Colonic mucosa (tissue), 4 donors: ENCODE results near the gene HYDIN. TPM values are rescaled to one million over a fixed set of nuclear protein-coding genes. Genes with fewer than 3 reads are reported as not detected.

Experiments used
- DNase-seq: peaks from one replicate; pipeline ENCODE4 v3.0.0-alpha.2; 2020
- H3K27ac ChIP-seq: fragments of 200-600 bp; one replicate; pipeline ENCODE4 v1.8.0; 2021
- H3K27me3 ChIP-seq: fragments of 200-600 bp; one replicate; pipeline ENCODE4 v1.8.0; 2021
- H3K36me3 ChIP-seq: fragments of 200-600 bp; one replicate; pipeline ENCODE4 v1.8.0; 2021
- H3K4me1 ChIP-seq: fragments of 200-600 bp; one replicate; pipeline ENCODE4 v1.8.0; 2021; ENCODE audit warnings: mild to moderate bottlenecking
- H3K4me3 ChIP-seq: fragments of 200-600 bp; one replicate; pipeline ENCODE4 v1.8.0; 2021
- H3K9ac ChIP-seq, 2 donors: one replicate each; pipeline ENCODE4 v1.7.0; 2013; ENCODE audit warnings: control low read depth in 2 of 2, low read depth in 2 of 2, low read length in 2 of 2
- H3K9me3 ChIP-seq: fragments of 200-600 bp; one replicate; pipeline ENCODE4 v1.8.0; 2021
- intact Hi-C: fragments of 100-400 bp; cut with DNase I; formaldehyde crosslinking; loops from one replicate; pipeline ENCODE4 v1.14.1; 2022
- total RNA-seq, 2 donors: library from RNA; stranded (reverse); fragmentation: NEBNext Ultra II Directional in 1 of 2; extraction: Animal tissue kit (Norgen Biotek cat#: 25700) in 1 of 2; gene quantifications; one replicate each; pipeline ENCODE4 v1.2.1, GENCODE V29; 2021
- TF ChIP-seq, protein P1 (sequence below): fragments of 200-600 bp; IDR thresholded peaks from one replicate; pipeline ENCODE4 v1.8.0; 2022; ENCODE audit warnings: antibody characterized with exemption, mild to moderate bottlenecking
- donor health status: healthy.
- donor health status: DM: no; HTN: no; CAD: no.
- donor health status: DM: no; HTN: no; CAD: no.

Gene HYDIN
- total RNA-seq, 2 donors from 2014 or later: 0.58 to 0.64 TPM

DNA sequence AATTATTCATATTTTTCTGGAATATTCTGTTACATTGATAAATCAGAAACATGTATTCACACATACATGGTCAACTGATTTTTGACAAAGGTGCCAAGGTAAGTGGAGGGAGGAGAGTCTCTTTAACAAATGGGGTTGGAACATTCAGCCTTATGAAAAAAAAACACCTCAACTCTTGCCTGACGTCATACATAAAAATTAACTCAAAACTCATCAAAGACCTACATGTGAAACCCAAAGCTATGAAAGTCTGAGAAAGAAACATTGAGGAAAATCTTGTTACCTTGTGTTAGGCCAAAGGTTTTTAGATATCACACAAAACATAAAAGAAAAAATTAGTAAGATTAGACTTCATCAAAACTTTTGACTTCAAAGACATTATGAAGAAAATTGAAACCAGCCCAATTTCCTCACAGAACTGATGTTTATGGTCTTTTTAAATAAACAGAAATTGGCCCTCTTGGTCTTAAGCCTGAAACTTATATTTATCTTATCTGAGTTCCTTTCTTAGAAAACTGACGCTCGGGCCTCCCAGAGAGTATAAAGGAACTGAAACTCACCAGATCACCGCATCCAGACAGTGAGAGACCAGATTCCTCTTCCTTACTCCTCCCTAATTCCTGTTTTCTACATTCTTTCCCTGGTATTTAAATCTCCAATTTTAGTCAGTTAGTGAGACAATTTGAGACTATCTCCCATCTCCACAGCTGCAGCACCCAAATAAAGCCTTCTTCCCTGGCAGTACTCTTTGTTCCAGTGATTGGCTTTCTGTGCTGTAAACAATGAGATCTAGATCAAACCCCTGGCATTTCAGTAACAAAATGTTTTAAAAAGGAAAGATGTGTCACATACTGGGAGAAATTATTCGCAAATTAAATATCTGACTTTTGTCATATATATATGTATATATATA lies 4.0 kb downstream of the HYDIN start:
- Histone ChIP-seq H3K9ac (no peak overlapping the region), H3K4me3 (no peak overlapping the region), H3K4me1 (no peaks in the 10 kb centered on the region), H3K27ac (no peak overlapping the region), H3K9me3 (no peaks in the 10 kb centered on the region), H3K27me3 (no peaks in the 10 kb centered on the region), H3K36me3 (no peaks in the 10 kb centered on the region)
- intact Hi-C loops: no loop called here
- DNase-seq: no peak
- TF ChIP-seq, protein P1, sequence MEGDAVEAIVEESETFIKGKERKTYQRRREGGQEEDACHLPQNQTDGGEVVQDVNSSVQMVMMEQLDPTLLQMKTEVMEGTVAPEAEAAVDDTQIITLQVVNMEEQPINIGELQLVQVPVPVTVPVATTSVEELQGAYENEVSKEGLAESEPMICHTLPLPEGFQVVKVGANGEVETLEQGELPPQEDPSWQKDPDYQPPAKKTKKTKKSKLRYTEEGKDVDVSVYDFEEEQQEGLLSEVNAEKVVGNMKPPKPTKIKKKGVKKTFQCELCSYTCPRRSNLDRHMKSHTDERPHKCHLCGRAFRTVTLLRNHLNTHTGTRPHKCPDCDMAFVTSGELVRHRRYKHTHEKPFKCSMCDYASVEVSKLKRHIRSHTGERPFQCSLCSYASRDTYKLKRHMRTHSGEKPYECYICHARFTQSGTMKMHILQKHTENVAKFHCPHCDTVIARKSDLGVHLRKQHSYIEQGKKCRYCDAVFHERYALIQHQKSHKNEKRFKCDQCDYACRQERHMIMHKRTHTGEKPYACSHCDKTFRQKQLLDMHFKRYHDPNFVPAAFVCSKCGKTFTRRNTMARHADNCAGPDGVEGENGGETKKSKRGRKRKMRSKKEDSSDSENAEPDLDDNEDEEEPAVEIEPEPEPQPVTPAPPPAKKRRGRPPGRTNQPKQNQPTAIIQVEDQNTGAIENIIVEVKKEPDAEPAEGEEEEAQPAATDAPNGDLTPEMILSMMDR: no peak

DNA sequence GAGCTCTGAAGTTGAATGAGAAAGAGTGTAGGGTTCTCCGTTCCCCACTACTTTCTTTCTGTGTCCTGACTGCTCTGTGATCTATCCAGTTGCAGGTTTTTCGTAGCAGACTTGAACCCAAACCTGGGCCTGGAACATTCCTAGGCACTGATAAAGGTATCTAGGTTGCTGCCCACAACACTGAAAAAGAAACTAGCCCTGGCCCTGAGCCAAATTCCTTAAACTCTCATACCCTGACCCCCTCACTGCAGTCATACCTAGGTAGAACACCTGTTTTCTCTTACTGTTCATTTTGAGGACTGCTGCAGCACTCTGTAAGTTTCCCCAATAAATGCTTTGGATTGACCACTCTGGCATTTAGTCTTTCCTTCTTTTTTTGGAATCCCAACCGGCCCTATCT lies 5.4 kb downstream of the HYDIN start:
- no peak for DNase-seq
- intact Hi-C loops: no loop called here
- TF ChIP-seq, protein P1: no peak
- no peaks in the 10 kb centered on the region for H3K4me1 ChIP-seq
- no peak overlapping the region for H3K9ac ChIP-seq
- no peaks in the 10 kb centered on the region for H3K36me3 ChIP-seq
- H3K27me3 ChIP-seq: no peaks in the 10 kb centered on the region
- no peak overlapping the region for H3K27ac ChIP-seq
- H3K4me3 ChIP-seq: no peak overlapping the region
- no peaks in the 10 kb centered on the region for H3K9me3 ChIP-seq

DNA sequence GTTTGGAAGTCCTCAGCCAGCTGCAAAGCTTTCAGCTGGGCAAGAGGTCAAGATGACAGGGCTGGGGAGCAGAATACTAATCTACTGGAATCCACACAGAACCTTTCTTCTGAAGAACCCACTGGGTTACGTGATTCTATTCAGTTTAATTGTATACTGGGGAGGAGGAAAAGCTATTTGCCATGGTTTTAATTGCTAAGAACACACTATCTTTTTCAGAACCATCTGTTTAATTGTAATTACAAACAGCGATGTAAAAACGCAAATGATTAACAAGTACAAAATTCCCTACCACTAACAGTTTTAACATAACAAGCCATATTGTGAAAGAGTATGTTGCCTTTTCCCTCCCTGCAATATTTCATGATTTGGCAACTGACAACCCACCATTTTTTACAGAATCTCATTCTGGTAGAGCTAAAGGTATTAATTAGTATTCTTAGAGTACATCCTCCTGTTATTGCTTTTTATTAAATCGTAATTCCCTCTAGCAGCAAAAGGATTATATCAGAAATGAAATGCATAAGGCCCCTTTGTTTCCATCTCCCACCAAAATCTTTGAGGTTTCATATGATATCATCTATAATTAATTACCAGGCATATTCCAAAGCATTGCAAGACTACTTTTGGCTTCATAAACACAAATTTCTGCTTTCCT lies 12.1 kb downstream of the HYDIN start:
- Histone ChIP-seq H3K4me3 (no peak overlapping the region), H3K9me3 (no peaks in the 10 kb centered on the region), H3K27me3 (no peaks in the 10 kb centered on the region), H3K27ac (no peak overlapping the region), H3K9ac (no peak overlapping the region), H3K36me3 (no peaks in the 10 kb centered on the region), H3K4me1 (no peaks in the 10 kb centered on the region)
- intact Hi-C loops: no loop called here
- TF ChIP-seq, protein P1: no peak
- no peak for DNase-seq

DNA sequence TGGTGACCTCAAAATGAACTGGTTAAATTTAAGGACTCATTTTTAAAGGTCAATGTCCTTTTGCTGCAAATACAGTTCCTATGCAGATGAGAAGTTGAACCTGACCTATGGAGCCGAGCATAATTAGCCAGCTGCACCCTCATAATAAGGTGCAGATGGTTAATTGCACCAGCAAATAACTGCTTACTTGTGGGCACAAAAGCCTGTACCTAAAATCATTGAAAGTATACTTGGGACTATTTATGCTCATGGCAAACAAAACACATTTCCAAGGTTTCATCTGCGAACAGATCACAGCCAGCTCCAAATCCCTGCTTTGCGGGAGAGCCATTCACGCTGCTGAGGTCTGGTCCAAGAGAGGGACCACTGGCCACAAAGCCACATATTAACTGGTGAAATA lies 13.0 kb downstream of the HYDIN start:
- no peaks in the 10 kb centered on the region for H3K4me1 ChIP-seq
- H3K27me3 ChIP-seq: no peaks in the 10 kb centered on the region
- no peaks in the 10 kb centered on the region for H3K36me3 ChIP-seq
- H3K9me3 ChIP-seq: no peaks in the 10 kb centered on the region
- TF ChIP-seq, protein P1: no peak
- no peak overlapping the region for H3K9ac ChIP-seq
- intact Hi-C loops: no loop called here
- H3K27ac ChIP-seq: no peak overlapping the region
- DNase-seq: no peak
- H3K4me3 ChIP-seq: no peak overlapping the region

DNA sequence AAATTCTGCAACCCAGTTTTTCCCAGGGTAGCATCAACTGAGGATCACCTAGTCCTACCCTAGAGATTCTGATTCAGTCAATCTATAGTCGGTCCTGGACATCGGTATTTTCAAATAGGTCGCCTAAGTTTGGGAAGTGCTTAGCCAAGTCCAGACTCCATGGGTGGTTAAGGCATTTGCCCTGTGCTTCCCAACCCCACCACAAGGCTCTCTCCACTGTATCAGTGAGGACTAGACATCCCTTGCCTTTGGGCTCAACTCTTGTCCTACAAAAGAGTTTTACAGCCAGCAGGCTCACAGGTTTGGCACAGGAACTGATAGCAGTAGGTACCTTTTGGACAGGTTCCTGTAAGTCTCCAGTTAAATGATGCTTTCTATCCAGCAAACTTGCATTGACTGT lies 13.8 kb downstream of the HYDIN start:
- Histone ChIP-seq H3K27ac (no peak overlapping the region), H3K9ac (no peak overlapping the region), H3K36me3 (no peaks in the 10 kb centered on the region), H3K9me3 (no peaks in the 10 kb centered on the region), H3K4me1 (no peaks in the 10 kb centered on the region), H3K27me3 (no peaks in the 10 kb centered on the region), H3K4me3 (no peak overlapping the region)
- no peak for DNase-seq
- intact Hi-C loops: no loop called here
- TF ChIP-seq, protein P1: no peak
